Measurements from ENCODE around the gene DPP10. TPM values are rescaled to one million over a fixed set of nuclear protein-coding genes. Genes with fewer than 3 reads are reported as not detected.

DPP10 gene
- total and polyA plus RNA-seq, 10 donors: 0.02 TPM; not detected in 9

DNA sequence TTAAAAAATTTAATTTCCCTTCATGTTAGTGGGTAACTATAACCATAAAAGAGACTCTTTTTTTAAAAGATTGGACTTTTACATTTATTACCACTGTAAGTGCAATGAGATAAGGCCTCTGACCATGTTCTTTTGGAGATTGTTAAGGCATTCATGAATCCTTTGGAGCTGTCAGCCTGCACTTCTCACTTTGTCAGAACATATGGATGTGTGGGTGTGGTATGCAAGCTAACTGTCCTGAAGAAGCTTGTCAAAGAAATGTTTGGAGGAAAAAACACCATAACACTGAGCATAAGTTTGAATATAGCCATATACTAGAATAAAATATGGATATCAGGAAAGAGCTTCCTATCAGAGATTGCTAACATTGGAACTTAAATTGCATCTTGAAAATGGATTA is 754.1 kb downstream of the DPP10 start:
- Histone ChIP-seq H3K27me3 (replicated peaks in 1 of 7) (no peaks in the 10 kb centered on the region), H3K9me3 (no peaks in the 10 kb centered on the region), H3K4me3 (no peak overlapping the region), H3K4me1 (no peaks in the 10 kb centered on the region), H3K36me3 (no peaks in the 10 kb centered on the region), H3K27ac (no peak overlapping the region)
- intact Hi-C loops (cut with DNase I; ENCODE audit: low total_unique reads): no loop called here
- DNase-seq: no peak
- TF ChIP-seq, protein P1, sequence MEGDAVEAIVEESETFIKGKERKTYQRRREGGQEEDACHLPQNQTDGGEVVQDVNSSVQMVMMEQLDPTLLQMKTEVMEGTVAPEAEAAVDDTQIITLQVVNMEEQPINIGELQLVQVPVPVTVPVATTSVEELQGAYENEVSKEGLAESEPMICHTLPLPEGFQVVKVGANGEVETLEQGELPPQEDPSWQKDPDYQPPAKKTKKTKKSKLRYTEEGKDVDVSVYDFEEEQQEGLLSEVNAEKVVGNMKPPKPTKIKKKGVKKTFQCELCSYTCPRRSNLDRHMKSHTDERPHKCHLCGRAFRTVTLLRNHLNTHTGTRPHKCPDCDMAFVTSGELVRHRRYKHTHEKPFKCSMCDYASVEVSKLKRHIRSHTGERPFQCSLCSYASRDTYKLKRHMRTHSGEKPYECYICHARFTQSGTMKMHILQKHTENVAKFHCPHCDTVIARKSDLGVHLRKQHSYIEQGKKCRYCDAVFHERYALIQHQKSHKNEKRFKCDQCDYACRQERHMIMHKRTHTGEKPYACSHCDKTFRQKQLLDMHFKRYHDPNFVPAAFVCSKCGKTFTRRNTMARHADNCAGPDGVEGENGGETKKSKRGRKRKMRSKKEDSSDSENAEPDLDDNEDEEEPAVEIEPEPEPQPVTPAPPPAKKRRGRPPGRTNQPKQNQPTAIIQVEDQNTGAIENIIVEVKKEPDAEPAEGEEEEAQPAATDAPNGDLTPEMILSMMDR (IDR thresholded peaks at IDR 0.05 in 8 of 11, conservative IDR thresholded peaks at IDR 0.05 in 3 of 11): no peak
- TF ChIP-seq POLR2A (IDR thresholded peaks at IDR 0.05) (no peak), POLR2AphosphoS5 (IDR thresholded peaks at IDR 0.05) (no peak)

- WGBS, 5 donors: 54 to 69% (median 59%) methylated on average over 4 of the region's 4 CpGs
- H3K4me1 ChIP-seq: no peaks in the 10 kb centered on the region
- H3K27ac ChIP-seq: no peak overlapping the region
- H3K9me3 ChIP-seq: peaks cover 0 to 8% (median 0%) of the 10 kb centered on the region in 8 donors
- intact Hi-C loops (cut with DNase I; ENCODE audit: low total_unique reads): no loop called here
- no peak for DNase-seq
- H3K36me3 ChIP-seq: no peaks in the 10 kb centered on the region
- no peaks in the 10 kb centered on the region for H3K27me3 ChIP-seq (replicated peaks in 1 of 7)
- H3K4me3 ChIP-seq: no peak overlapping the region
- TF ChIP-seq, protein P1 (IDR thresholded peaks at IDR 0.05 in 8 of 11, conservative IDR thresholded peaks at IDR 0.05 in 3 of 11): no peak
- TF ChIP-seq POLR2AphosphoS5 (IDR thresholded peaks at IDR 0.05) (no peak), POLR2A (IDR thresholded peaks at IDR 0.05) (no peak)
These were observed 757.5 kb downstream of the DPP10 start for GRCh38 chr2:115199966-115200365.

GRCh38 chr2:115201386-115201785 is 758.9 kb downstream of the DPP10 start:
- no peak overlapping the region for H3K27ac ChIP-seq
- H3K9me3 ChIP-seq: peaks cover 0 to 8% (median 0%) of the 10 kb centered on the region in 8 donors
- intact Hi-C loops (cut with DNase I; ENCODE audit: low total_unique reads): no loop called here
- WGBS, 5 donors: 76 to 95% (median 86%) methylated on average over 4 of the region's 4 CpGs
- no peak overlapping the region for H3K4me3 ChIP-seq
- DNase-seq: no peak
- no peaks in the 10 kb centered on the region for H3K36me3 ChIP-seq
- TF ChIP-seq POLR2AphosphoS5 (IDR thresholded peaks at IDR 0.05) (no peak), POLR2A (IDR thresholded peaks at IDR 0.05) (no peak)
- TF ChIP-seq, protein P1 (IDR thresholded peaks at IDR 0.05 in 8 of 11, conservative IDR thresholded peaks at IDR 0.05 in 3 of 11): no peak
- H3K27me3 ChIP-seq (replicated peaks in 1 of 7): no peaks in the 10 kb centered on the region
- H3K4me1 ChIP-seq: no peaks in the 10 kb centered on the region

DNA sequence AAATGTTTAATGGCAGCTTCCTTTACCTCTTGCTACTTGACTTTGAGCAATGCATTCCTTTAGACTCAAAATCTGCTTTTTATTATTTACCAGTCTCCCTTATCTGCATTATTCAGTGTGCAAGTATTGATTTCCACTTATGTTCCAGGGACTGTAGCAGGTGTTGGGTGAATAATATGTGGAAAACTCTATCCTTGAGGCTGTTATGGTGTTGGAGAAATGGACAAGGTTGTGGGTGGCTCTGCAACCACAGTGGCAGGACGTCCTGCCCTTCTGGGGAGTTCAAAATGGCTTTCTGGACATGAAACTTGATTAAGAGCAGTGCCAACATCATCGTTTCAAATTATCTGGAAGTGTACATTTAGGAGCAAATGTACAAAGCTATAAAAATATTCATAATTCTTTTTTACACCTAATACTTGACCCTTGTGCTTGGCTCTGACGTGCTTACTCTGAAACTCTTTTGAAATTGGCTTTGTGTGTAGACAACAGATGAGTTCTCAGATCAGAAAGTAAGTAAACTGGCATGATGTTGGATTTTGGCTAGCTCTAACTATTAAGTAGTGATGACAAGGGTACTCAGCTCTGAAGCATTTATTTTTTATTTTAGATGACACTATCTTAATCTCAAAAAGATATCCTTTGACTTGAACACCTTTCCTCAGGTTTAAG is 766.2 kb downstream of the DPP10 start:
- intact Hi-C loops (cut with DNase I; ENCODE audit: low total_unique reads): no loop called here
- Histone ChIP-seq H3K27me3 (replicated peaks in 1 of 7) (no peaks in the 10 kb centered on the region), H3K9me3 (peaks cover 0 to 10% (median 4%) of the 10 kb centered on the region in 8 donors), H3K4me3 (no peak overlapping the region), H3K36me3 (no peaks in the 10 kb centered on the region), H3K27ac (no peak overlapping the region), H3K4me1 (no peaks in the 10 kb centered on the region)
- TF ChIP-seq POLR2A (IDR thresholded peaks at IDR 0.05): no peak
- no peak for DNase-seq
- whole genome bisulfite sequencing, 5 donors: 38 to 56% (median 47%) methylated on average over 3 of the region's 3 CpGs
